Suprapubic skin (tissue), 3 donors: ENCODE measurements around the gene IL23R.

ENCODE experiments used
- CTCF ChIP-seq, 2 donors: fragments of 200-600 bp in 1 of 2; fragments of 450-650 bp in 1 of 2; sonication (generic) in 1 of 2; IDR thresholded peaks; one replicate each; pipeline ENCODE4 v1.5.1; 2016 to 2019; ENCODE audit warnings: antibody characterized with exemption in 2 of 2, mild to moderate bottlenecking in 1 of 2, moderate library complexity in 1 of 2
- POLR2A ChIP-seq, 2 donors: fragments of 450-650 bp; IDR thresholded peaks; one replicate each; pipeline ENCODE4 v1.6.1; 2017; ENCODE audit warnings: antibody characterized with exemption in 2 of 2, mild to moderate bottlenecking in 2 of 2, moderate library complexity in 2 of 2

- TF ChIP-seq CTCF (IDR thresholded peaks at IDR 0.05) (no peak), POLR2A (IDR thresholded peaks at IDR 0.05) (no peak)
These were observed 73.5 kb downstream of the IL23R start for GRCh38 chr1:67239738-67240137.
